GM18508 (cell line): ENCODE measurements around the gene LSM3.
"Not testable (repeated sequence)": the region's sequence is repeated elsewhere in the genome, so short reads cannot be mapped to it uniquely, and the experiment has no call there.

Experiments used
- ATAC-seq: cut with Tn5 transposase; IDR thresholded peaks from one replicate; pipeline ENCODE4 v1.9.1; 2021; ENCODE audit warnings: moderate number of reproducible peaks; ENCODE audit not compliant: insufficient read depth, unreplicated experiment

LSM3 gene

DNA sequence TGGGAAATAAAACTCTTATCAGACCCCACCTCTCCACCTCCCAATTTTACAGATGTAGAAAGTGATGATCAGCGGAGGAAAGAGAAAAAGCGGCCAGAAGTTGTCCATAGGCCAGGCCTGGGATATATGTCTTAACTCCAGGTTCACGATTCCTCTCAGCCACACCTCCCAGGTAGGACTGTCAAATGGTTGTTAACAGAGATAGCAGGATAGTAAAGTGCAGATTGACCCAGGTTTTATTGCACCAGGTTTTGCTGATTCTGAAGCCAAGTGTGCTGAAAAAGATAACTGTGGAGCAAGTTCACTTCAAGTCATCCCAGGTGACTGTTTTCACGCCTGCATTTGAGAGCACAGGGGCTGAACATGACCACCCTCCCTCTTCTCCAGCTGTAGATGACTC is 36.1 kb downstream of the LSM3 start:
- ATAC-seq = no peak

DNA sequence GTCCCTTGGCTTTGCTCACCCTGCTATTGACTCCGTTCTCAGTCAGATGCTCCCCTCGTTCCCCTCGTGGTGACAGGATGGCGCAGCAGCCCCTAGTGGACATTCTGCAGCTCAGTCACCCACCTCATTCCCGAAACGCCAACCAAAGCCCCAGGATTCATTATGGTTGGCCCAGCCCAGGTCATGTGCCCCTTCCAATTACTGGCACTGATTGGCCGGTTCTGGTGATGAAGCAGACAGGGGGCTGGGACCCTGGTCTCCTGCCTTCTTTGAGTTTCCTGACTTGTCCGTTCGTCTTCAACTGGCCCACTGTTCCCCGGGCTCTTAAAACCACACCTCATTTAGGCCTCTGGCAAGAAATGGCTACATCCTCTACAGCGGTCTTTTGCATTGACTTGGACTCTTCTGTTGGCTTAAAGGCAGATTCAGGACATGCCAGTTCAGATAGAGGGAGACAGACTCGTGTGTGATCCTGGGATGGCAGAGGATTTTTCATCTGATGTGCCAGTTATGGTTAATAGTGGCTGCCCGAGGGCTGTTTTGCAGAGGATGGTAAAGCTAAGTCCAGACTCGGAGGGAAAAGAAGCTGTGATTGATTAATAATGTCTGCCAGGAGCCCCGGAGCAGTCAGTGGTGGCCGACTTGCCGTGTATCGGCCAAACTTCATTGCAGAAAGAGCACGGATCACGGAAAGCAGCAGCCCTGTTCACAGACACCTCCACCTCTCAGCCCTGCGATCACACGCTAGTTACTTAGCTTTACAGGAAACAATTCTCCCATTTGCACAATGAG is 37.8 kb downstream of the LSM3 start:
- ATAC-seq = no peak

DNA sequence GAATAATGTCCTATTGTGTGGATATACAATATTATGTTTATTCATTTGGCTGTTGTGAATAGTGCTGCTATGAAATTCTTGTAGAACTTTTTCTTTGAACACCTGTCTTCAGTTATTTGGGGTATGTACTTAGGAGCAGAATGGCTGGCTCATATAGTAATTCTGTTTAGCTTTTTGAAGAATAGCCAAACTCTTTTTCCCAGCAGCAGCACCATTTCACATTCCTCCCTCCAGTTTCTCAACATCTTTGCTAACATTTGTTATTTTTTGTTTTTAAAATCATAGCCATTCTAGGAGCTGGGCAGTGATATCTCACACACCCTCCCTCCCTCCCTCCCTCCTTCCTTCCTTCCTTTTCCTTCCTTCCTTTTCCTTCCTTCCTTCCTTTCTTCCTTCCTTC is 39.7 kb downstream of the LSM3 start:
- no peak for ATAC-seq

- ATAC-seq = no peak
Observed at GRCh38 chr3:14220933-14221332, 42.3 kb downstream of the LSM3 start.

- ATAC-seq = no peak
Observed at GRCh38 chr3:14221902-14222301, 43.3 kb downstream of the LSM3 start.

DNA sequence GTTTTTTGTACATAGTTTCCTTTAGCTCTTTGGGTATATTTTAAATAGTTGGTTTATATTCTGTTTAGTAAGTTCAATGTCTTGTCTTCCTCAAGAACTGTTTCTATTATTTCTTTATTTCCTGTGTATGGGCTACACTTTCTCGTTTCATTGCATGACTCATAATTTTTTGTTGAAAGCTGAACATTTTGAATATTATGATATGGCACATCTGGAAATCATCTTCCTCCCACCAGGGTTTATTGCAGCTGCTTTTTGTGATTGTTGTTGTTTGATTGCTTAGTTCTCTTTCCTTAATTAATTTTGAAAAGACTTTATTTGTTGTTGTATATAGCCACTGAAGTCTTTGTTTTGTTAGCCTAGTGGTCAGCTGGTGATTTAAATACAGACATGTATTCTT is 43.8 kb downstream of the LSM3 start:
- ATAC-seq = no peak

DNA sequence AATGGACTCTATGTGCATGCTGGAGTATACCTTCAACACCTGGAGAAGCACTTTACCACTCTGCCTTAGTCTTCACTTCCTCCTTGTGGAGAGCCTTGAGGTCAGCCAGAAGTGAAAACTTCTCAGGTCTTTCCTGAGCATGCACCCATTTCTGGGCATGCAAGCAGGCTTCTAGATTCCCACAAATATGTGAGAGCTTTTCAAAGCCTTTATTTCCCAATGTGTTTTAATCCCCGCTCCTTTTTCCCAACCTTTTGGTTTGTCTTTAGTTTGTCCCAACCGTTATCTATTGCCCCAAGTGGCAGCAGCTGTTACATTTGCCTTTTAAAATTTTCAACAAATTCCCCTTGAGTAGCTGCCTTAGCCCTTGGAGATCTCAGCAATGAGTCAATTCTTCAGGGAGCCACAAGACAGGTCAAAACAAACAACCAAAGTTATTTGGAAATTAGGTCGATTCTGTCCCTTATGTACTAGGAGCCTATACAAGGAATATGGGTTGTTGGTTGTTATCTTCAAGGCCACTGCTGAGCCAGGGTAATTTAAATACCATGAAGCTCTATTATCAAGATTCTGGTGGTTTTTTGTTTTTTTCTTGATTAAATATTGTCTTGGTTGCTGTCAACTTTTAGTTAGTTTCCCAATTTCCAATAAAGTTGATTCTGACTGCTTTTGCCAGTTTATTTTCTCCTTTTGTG is 44.4 kb downstream of the LSM3 start:
- no peak for ATAC-seq

- no peak for ATAC-seq
Observed at GRCh38 chr3:14223595-14223994, 45.0 kb downstream of the LSM3 start.

DNA sequence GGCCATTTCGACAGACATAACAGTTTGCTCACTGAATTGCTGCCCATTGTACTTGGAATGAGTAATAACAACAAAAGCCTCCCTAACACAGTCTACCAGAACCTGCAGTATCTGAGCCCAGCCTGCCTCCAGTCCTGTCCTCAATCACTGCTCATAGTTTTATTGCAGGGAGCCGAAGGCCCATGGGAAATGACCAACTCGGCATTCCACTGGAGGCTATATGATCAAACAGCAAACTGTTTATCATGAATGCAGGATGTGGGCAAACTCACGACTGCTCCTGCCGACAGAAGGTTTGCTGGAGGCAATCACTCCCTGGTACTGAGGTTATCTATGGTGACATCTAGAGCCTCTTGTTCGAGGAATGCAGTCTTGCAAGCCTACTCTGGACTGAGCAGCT is 46.3 kb downstream of the LSM3 start:
- ATAC-seq = no peak

GRCh38 chr3:14225421-14225820 is 46.8 kb downstream of the LSM3 start:
- no peak for ATAC-seq

DNA sequence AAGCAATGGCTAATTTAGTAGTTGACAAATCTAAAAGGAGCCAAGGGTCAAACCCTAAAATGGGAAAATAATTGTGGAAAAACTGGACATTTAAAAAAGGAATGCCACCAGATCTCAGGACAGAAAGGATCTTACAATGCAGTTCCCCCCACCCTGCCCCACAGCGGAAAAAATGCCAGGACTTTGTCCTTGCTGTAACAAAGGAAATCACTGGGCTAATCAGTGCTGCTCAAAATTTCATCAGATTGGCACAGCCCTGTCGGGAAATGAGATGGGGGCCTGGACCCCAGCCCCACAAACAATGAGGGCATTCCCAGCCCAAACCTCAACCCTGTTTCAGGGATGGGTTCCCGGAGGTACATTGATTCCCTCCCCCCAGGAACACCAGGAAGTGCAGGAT is 47.7 kb downstream of the LSM3 start:
- ATAC-seq = not testable (repeated sequence)

DNA sequence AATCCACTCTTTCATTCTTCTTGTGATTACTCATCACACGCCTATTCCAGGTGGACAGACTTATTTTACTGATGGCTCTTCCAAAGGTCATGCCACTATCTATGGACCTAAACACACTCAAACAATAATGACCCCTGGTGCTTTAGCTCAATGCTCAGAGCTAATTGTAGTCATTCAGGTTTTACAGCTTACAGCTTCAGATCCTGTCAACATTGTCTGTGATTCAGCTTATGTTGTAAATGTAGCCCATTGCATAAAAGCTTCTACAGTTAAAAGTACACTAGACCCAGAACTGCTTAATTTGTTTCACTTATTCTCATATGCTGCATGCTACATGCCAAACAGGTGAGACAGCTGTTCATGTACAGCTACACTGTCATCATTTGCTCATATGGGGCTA is 49.2 kb downstream of the LSM3 start:
- no peak for ATAC-seq

DNA sequence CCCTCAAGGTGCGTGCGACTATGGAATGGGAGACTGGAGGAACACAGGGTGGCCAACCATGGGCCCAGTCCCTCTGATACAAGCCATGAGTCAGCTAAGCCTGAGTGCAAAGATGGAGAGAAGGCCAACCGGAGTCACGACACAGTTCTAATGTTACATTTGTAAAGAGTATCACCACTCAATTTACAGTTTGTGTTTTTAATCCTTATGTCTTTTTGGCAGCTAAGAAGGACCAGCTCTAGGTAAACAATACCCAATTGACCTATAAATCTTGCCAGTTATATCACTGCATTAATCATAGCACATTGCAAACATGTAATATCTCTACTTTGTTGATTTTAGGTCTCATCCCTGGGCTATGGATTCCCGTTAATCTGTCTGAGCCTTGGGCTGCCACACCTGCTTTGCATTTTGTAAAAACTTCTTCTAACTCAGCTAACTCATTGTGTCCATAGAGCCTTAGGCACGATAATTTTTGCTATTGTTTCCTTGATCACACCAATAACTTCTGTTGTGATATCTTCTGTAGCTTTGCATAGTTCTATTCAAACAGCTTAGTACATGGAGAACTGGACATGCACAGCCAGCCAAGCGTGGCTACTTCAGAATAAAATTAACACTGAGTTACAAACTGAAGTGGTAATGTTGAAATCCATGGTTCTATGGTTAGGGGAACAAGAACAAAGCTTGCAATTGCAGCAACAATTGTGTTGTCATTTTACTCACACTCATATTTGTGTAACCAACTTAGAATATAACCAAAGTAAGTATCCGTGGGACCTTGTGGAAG is 50.3 kb downstream of the LSM3 start:
- ATAC-seq = no peak

GRCh38 chr3:14229695-14230094 is 51.1 kb downstream of the LSM3 start:
- not testable (repeated sequence) for ATAC-seq

- ATAC-seq = no peak
Observed at GRCh38 chr3:14230729-14231128, 52.1 kb downstream of the LSM3 start.

- ATAC-seq = no peak
Observed at GRCh38 chr3:14231145-14231990, 52.8 kb downstream of the LSM3 start.

- ATAC-seq = no peak
Observed at GRCh38 chr3:14231998-14232501, 53.4 kb downstream of the LSM3 start.

- ATAC-seq = no peak
Observed at GRCh38 chr3:14234251-14235002, 55.8 kb downstream of the LSM3 start.
